ENCODE data around the gene TPD52L1. TPM values are rescaled to one million over a fixed set of nuclear protein-coding genes. Genes with fewer than 3 reads are reported as not detected.

TPD52L1 gene
- total and polyA plus RNA-seq, 2 of the 4 experiments (the other 2 are of a cell fraction), result 10.2 to 13.5 TPM

DNA sequence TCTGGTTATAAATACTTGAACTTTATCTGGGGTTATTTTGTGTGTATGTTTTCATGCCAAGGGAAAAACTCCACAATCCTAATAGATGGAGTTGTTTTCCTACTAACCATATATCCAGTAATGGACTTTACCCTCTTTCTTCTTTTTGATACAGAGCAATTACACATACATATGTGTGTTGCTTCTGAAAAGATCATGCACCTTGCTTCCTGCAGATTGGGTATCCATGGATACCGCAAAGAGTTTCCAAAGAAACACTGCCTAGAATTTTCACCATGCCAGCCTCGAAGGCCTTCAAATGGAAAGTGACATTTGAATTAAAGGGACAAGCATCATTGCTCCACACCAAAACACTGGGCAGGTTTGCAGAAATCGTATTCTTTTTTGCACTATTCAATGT lies 121.4 kb downstream of the TPD52L1 start:
- CTCF ChIA-PET, result interaction anchor here (0.7 kb wide), 1 partner anchor 461 kb away, joined by 3 read pairs; no protein-coding TSS in a partner anchor
- POLR2A ChIA-PET (ENCODE audit: unreplicated experiment), result no interaction called here

More for the DNA sequence above, 121.4 kb downstream of the TPD52L1 start:
- no peak for ATAC-seq (ENCODE audit: low read depth)
- Histone ChIP-seq H3K4me2 (ENCODE audit: low read depth, low read length) (no peak overlapping the region), H3K9me3 (ENCODE audit: control insufficient read depth, insufficient read depth, low read length) (no peaks in the 10 kb centered on the region), H3K27me3 (ENCODE audit: control insufficient read depth, insufficient read depth, low read length) (no peaks in the 10 kb centered on the region), H3K56ac (ENCODE audit: extremely low read depth, insufficient read depth, low read length) (no peak overlapping the region), H3K79me1 (ENCODE audit: low read depth in 1 of 2, low read length in 2 of 2) (peaks cover 7 to 8% of the 10 kb centered on the region in 2 experiments), H3K4ac (ENCODE audit: low read depth, low read length) (no peak overlapping the region), H3K18ac (ENCODE audit: low read depth, low read length) (no peak overlapping the region), H2BK5ac (ENCODE audit: low read depth, low read length, poor library complexity, severe bottlenecking) (no peak overlapping the region), H4K20me1 (ENCODE audit: insufficient read depth, low read length) (no peaks in the 10 kb centered on the region), H3K4me3 (ENCODE audit: insufficient read depth, low read depth, low read length) (no peak overlapping the region), H2BK15ac (ENCODE audit: low read depth, low read length) (no peak overlapping the region), H4K91ac (ENCODE audit: insufficient read depth, low read depth, low read length) (no peak overlapping the region), H3K23ac (ENCODE audit: low read depth, low read length) (no peak overlapping the region), H3K36me3 (ENCODE audit: control insufficient read depth, insufficient read depth, low read length) (peaks cover 30% of the 10 kb centered on the region), H2BK20ac (ENCODE audit: low read depth, low read length) (no peak overlapping the region), H3K4me1 (ENCODE audit: control insufficient read depth, insufficient read depth, low read length) (no peaks in the 10 kb centered on the region), H4K5ac (ENCODE audit: low read depth, low read length) (no peak overlapping the region), H4K8ac (ENCODE audit: low read depth in 2 of 2, low read length in 2 of 2) (no peak overlapping the region), H2AFZ (replicated peaks; ENCODE audit: low read length, poor library complexity) (no peak overlapping the region), H3K14ac (replicated peaks; ENCODE audit: low read depth, low read length) (no peak overlapping the region), H3K9ac (ENCODE audit: low read depth, low read length) (no peak overlapping the region), H2AK9ac (replicated peaks; ENCODE audit: low read depth, low read length, poor library complexity) (no peak overlapping the region), H3K9me1 (ENCODE audit: insufficient read depth, low read length) (no peaks in the 10 kb centered on the region), H3K27ac (ENCODE audit: insufficient read depth, low read length) (no peak overlapping the region), H2BK120ac (ENCODE audit: low read depth, low read length) (no peak overlapping the region), H2AK5ac (ENCODE audit: low read depth, low read length) (no peak overlapping the region)
- DNase-seq, result no peak
- BruUV-seq (replicated peaks), result no TSS peak
- no CpG with 5 or more reads among the region's 3 CpGs for WGBS, 2 experiments (ENCODE audit: extremely low coverage in 2 of 2, insufficient read length in 1 of 2)
- dilution Hi-C loops (cut with HindIII; ENCODE audit: low sequenced_read_pairs, unreplicated experiment) (no loop called here), in situ Hi-C loops (cut with MboI; ENCODE audit: low sequenced_read_pairs) (loop anchor here (10.0 kb wide), 1 partner anchor 400 kb away; no protein-coding TSS in a partner anchor), intact Hi-C loops (cut with micrococcal nuclease) (no loop called here)
- no peak for TF ChIP-seq MAFK (IDR thresholded peaks at IDR 0.05; ENCODE audit: low read depth, low read length)
- no peak for TF ChIP-seq MXI1 (IDR thresholded peaks at IDR 0.05; ENCODE audit: borderline replicate concordance, low read depth, low read length)
- no peak for TF ChIP-seq POLR2A (IDR thresholded peaks at IDR 0.05; ENCODE audit: low read depth, low read length)
- no peak for TF ChIP-seq SMC3 (IDR thresholded peaks at IDR 0.05; ENCODE audit: low read depth, low read length)
- TF ChIP-seq MAZ (IDR thresholded peaks at IDR 0.05; ENCODE audit: borderline replicate concordance, low read depth, low read length), result no peak
- TF ChIP-seq, protein P1, sequence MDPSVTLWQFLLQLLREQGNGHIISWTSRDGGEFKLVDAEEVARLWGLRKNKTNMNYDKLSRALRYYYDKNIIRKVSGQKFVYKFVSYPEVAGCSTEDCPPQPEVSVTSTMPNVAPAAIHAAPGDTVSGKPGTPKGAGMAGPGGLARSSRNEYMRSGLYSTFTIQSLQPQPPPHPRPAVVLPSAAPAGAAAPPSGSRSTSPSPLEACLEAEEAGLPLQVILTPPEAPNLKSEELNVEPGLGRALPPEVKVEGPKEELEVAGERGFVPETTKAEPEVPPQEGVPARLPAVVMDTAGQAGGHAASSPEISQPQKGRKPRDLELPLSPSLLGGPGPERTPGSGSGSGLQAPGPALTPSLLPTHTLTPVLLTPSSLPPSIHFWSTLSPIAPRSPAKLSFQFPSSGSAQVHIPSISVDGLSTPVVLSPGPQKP (IDR thresholded peaks at IDR 0.05; ENCODE audit: borderline replicate concordance, low read depth, low read length), result no peak
- no peak for TF ChIP-seq CTCF (conservative IDR thresholded peaks at IDR 0.05; ENCODE audit: low read depth, low read length)
- TF ChIP-seq NFE2L2 (IDR thresholded peaks at IDR 0.05; ENCODE audit: low read depth, low read length), result no peak
- no peak for TF ChIP-seq USF2 (IDR thresholded peaks at IDR 0.05; ENCODE audit: low read depth, low read length)
- TF ChIP-seq FOS (IDR thresholded peaks at IDR 0.05; ENCODE audit: low read depth, low read length), result no peak
- no peak for TF ChIP-seq BHLHE40 (IDR thresholded peaks at IDR 0.05; ENCODE audit: low read depth, low read length)
- TF ChIP-seq CHD1 (IDR thresholded peaks at IDR 0.05; ENCODE audit: low read depth, low read length), result no peak

Data from IMR-90 (cell line).